IMR-90 (cell line): Measurements from ENCODE around the gene HOXC13. TPM values are rescaled to one million over a fixed set of nuclear protein-coding genes. Genes with fewer than 3 reads are reported as not detected.

Source experiments
- ATAC-seq: fragments of 200-7000 bp; cut with Tn5 transposase; 2 replicates; pipeline ENCODE4 v1.9.1; 2020; ENCODE audit warnings: low read depth, mild to moderate bottlenecking, moderate library complexity
- BruUV-seq: library from RNA; stranded (reverse); fragments of 400-500 nt; replicated peaks from 2 replicates; lab custom pipeline; 2021; lab: Mats Ljungman, UMichigan
- CTCF ChIA-PET: fragments of 300-600 bp; formaldehyde crosslinking; extraction: SDS; loops from one replicate; lab custom pipeline; 2021; ENCODE audit warnings: antibody characterized with exemption; lab: Yijun Ruan, JAX
- POLR2A ChIA-PET: fragments of 300-600 bp; sonication (Branson Sonifier 250); formaldehyde crosslinking; loops from one replicate; lab custom pipeline; 2022; ENCODE audit warnings: antibody characterized with exemption; ENCODE audit not compliant: unreplicated experiment; lab: Charles Lee
- DNase-seq: peaks from one replicate; pipeline ENCODE4 v3.0.0; 2013
- H2AFZ ChIP-seq: replicated peaks from 2 replicates; pipeline ENCODE3; 2013; ENCODE audit warnings: low read length, mild to moderate bottlenecking; ENCODE audit not compliant: poor library complexity
- H2AK5ac ChIP-seq: 2 replicates; pipeline ENCODE4 v1.6.1; 2013; ENCODE audit warnings: low read depth, low read length, inconsistent platforms
- H2AK9ac ChIP-seq: replicated peaks from 2 replicates; pipeline ENCODE3; 2013; ENCODE audit warnings: mild to moderate bottlenecking, low read depth, low read length, moderate library complexity; ENCODE audit not compliant: poor library complexity
- H2BK120ac ChIP-seq: 2 replicates; pipeline ENCODE4 v1.6.1; 2013; ENCODE audit warnings: low read depth, low read length, inconsistent platforms
- H2BK15ac ChIP-seq: 3 replicates; pipeline ENCODE4 v1.6.1; 2013; ENCODE audit warnings: low read depth, low read length, inconsistent platforms
- H2BK20ac ChIP-seq: 2 replicates; pipeline ENCODE4 v1.6.1; 2013; ENCODE audit warnings: low read depth, mild to moderate bottlenecking, inconsistent platforms, low read length, moderate library complexity
- H2BK5ac ChIP-seq: 2 replicates; pipeline ENCODE4 v1.6.1; 2013; ENCODE audit warnings: mild to moderate bottlenecking, low read depth, low read length, inconsistent platforms; ENCODE audit not compliant: poor library complexity, severe bottlenecking
- H3K14ac ChIP-seq: replicated peaks from 2 replicates; pipeline ENCODE4 v1.6.1; 2013; ENCODE audit warnings: low read depth, low read length, inconsistent platforms
- H3K18ac ChIP-seq: 2 replicates; pipeline ENCODE4 v1.6.1; 2013; ENCODE audit warnings: low read depth, low read length, control low read depth
- H3K23ac ChIP-seq: 2 replicates; pipeline ENCODE4 v1.6.1; 2013; ENCODE audit warnings: low read depth, low read length, inconsistent platforms
- H3K27ac ChIP-seq: 2 replicates; pipeline ENCODE4 v1.5.1; 2013; ENCODE audit warnings: mild to moderate bottlenecking, control low read depth, low read length; ENCODE audit not compliant: insufficient read depth
- H3K27me3 ChIP-seq: 2 replicates; pipeline ENCODE4 v1.6.1; 2013; ENCODE audit warnings: low read length; ENCODE audit not compliant: control insufficient read depth, insufficient read depth
- H3K36me3 ChIP-seq: 2 replicates; pipeline ENCODE4 v1.6.1; 2013; ENCODE audit warnings: low read length, mixed read lengths; ENCODE audit not compliant: control insufficient read depth, insufficient read depth
- H3K4ac ChIP-seq: 2 replicates; pipeline ENCODE4 v1.6.1; 2013; ENCODE audit warnings: low read depth, low read length, inconsistent platforms
- H3K4me1 ChIP-seq: 2 replicates; pipeline ENCODE4 v1.6.1; 2013; ENCODE audit warnings: low read length, mixed read lengths; ENCODE audit not compliant: control insufficient read depth, insufficient read depth
- H3K4me2 ChIP-seq: 2 replicates; pipeline ENCODE4 v1.6.1; 2013; ENCODE audit warnings: low read depth, mild to moderate bottlenecking, control low read depth, low read length, moderate library complexity
- H3K4me3 ChIP-seq: 2 replicates; pipeline ENCODE4 v1.5.1; 2013; ENCODE audit warnings: low read depth, mild to moderate bottlenecking, control low read depth, low read length, moderate library complexity; ENCODE audit not compliant: insufficient read depth
- H3K56ac ChIP-seq: 2 replicates; pipeline ENCODE4 v1.6.1; 2013; ENCODE audit warnings: low read length, inconsistent platforms; ENCODE audit not compliant: insufficient read depth; ENCODE audit errors: extremely low read depth
- H3K79me1 ChIP-seq, 2 experiments: 2 replicates each; pipeline ENCODE4 v1.6.1; 2013; ENCODE audit warnings: low read length in 2 of 2, inconsistent platforms in 1 of 2, low read depth in 1 of 2
- H3K9ac ChIP-seq: 2 replicates; pipeline ENCODE4 v1.6.1; 2013; ENCODE audit warnings: low read depth, low read length, control low read depth
- H3K9me1 ChIP-seq: 2 replicates; pipeline ENCODE4 v1.6.1; 2013; ENCODE audit warnings: low read length, inconsistent platforms; ENCODE audit not compliant: insufficient read depth
- H3K9me3 ChIP-seq: 2 replicates; pipeline ENCODE4 v1.6.1; 2013; ENCODE audit warnings: low read length; ENCODE audit not compliant: control insufficient read depth, insufficient read depth
- H4K20me1 ChIP-seq: 2 replicates; pipeline ENCODE4 v1.6.1; 2013; ENCODE audit warnings: low read length, inconsistent platforms; ENCODE audit not compliant: insufficient read depth
- H4K5ac ChIP-seq: 2 replicates; pipeline ENCODE4 v1.6.1; 2013; ENCODE audit warnings: mild to moderate bottlenecking, low read depth, low read length, control low read depth
- H4K8ac ChIP-seq, 2 experiments: 2 replicates each; pipeline ENCODE4 v1.6.1; 2013; ENCODE audit warnings: low read depth in 2 of 2, low read length in 2 of 2, control low read depth in 1 of 2, inconsistent platforms in 1 of 2
- H4K91ac ChIP-seq: 2 replicates; pipeline ENCODE4 v1.6.1; 2013; ENCODE audit warnings: low read depth, low read length, inconsistent platforms; ENCODE audit not compliant: insufficient read depth
- POLR2A ChIP-seq: IDR thresholded peaks from 2 replicates; pipeline ENCODE4 v1.6.1; 2012; ENCODE audit warnings: mild to moderate bottlenecking, low read depth, low read length
- WGBS, 2 experiments: methylation state at CpG; one replicate each; pipeline versions ENCODE4 v1.1.5 to v1.1.7; 2013; ENCODE audit warnings: missing lambda C conversion rate in 2 of 2; ENCODE audit not compliant: insufficient read length in 1 of 2; ENCODE audit errors: extremely low coverage in 2 of 2; 5-methylcytosine and 5-hydroxymethylcytosine counted together
- dilution Hi-C: fragments of 300-500 bp; cut with HindIII; formaldehyde crosslinking; loops from one replicate; pipeline ENCODE4 v1.14.3; 2018; ENCODE audit warnings: low sequenced_read_pairs; ENCODE audit not compliant: unreplicated experiment
- in situ Hi-C: fragments of 300-500 bp; cut with MboI; formaldehyde crosslinking; loops from 3 replicates; pipeline ENCODE4 v1.14.3; 2019; ENCODE audit warnings: low sequenced_read_pairs, inconsistent platforms, mixed read lengths
- intact Hi-C: fragments of 100-400 bp; cut with micrococcal nuclease; formaldehyde crosslinking; loops from 2 replicates; pipeline ENCODE4 v1.10.0; 2022
- polyA plus RNA-seq, 3 experiments: library from polyadenylated mRNA; depleted of rRNA; stranded (reverse); fragments of >200 nt; gene quantifications; 2 replicates each; pipeline ENCODE4 v1.2.3, GENCODE V29; 2012; ENCODE audit warnings: low replicate concordance in 1 of 3
- total RNA-seq: library from RNA; depleted of rRNA; stranded (reverse); fragments of >200 nt; gene quantifications from 2 replicates; pipeline ENCODE4 v1.2.3, GENCODE V29; 2012

Gene HOXC13
- total and polyA plus RNA-seq, 2 of the 4 experiments (the other 2 are of a cell fraction) = not detected

DNA sequence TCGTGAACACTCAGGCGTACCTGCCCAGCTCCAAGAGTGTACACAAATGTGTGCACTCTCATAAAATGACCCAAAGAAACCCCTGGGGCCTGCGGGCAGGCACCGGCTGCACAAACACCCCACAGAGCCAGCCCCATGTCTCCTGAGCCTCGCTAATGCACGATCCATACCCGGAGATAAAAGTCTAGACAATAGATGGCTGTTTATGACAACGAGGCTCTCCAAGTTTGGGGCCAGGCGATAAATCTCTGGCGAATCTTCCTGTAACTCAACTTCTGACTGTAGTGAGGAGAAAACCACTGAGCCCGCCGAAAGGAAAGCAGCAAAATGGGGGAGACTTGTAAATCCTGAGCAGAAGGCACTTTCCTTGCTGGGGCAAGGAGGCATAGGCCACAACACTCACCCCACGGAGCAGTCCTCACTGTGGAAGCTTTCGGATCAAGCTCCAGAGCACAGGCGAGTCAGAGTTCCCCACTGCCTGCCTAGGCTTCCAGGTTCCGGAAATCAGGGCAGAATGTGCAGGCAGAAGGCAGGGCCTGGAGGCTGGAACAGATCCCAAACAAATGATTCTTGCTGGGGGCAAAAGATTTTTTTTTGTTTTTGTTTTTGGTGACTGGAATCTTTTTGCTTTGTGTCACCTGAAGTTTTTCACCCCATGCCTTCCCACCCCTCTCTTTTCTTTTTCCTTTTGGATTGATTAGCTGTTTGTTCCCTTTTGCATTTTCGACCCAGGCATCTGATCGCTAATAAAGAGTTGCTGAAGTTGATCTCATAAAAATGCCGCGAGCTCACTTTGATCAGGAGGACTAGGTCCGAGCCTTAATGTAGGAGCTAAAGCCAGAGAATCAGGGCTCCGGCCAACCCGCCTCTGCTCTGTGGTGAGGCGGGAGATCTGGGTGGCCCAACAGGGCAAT lies 29.8 kb downstream of the HOXC13 start:
- no peak overlapping the region for H4K91ac ChIP-seq
- no peak overlapping the region for H3K9ac ChIP-seq
- H4K5ac ChIP-seq = no peak overlapping the region
- H2BK5ac ChIP-seq = no peak overlapping the region
- TF ChIP-seq POLR2A = no peak
- dilution Hi-C loops (no loop called here), intact Hi-C loops (no loop called here), in situ Hi-C loops (no loop called here)
- H3K9me3 ChIP-seq = peaks cover 9% of the 10 kb centered on the region
- H3K14ac ChIP-seq = no peak overlapping the region
- DNase-seq (no peak), ATAC-seq (no peak)
- H2AFZ ChIP-seq = no peak overlapping the region
- H2BK120ac ChIP-seq = no peak overlapping the region
- POLR2A ChIA-PET = no interaction called here
- no peak overlapping the region for H3K4me3 ChIP-seq
- H2AK5ac ChIP-seq = no peak overlapping the region
- H3K9me1 ChIP-seq = no peaks in the 10 kb centered on the region
- H3K27me3 ChIP-seq = peaks cover 99% of the 10 kb centered on the region
- H3K27ac ChIP-seq = no peak overlapping the region
- no peak overlapping the region for H3K18ac ChIP-seq
- no peaks in the 10 kb centered on the region for H4K20me1 ChIP-seq
- no peaks in the 10 kb centered on the region for H3K36me3 ChIP-seq
- CTCF ChIA-PET = no interaction called here
- H3K23ac ChIP-seq = no peak overlapping the region
- no peak overlapping the region for H3K56ac ChIP-seq
- H2BK20ac ChIP-seq = no peak overlapping the region
- H3K79me1 ChIP-seq = no peaks in the 10 kb centered on the region
- no peaks in the 10 kb centered on the region for H3K4me1 ChIP-seq
- no peak overlapping the region for H4K8ac ChIP-seq
- H2BK15ac ChIP-seq = no peak overlapping the region
- H3K4me2 ChIP-seq = no peak overlapping the region
- no CpG with 5 or more reads among the region's 24 CpGs for WGBS, 2 experiments
- no peak overlapping the region for H2AK9ac ChIP-seq
- H3K4ac ChIP-seq = no peak overlapping the region
- no TSS peak for BruUV-seq
